GM21528 (cell line): ENCODE data around the gene MUCL3.
A peak's percentile ranks its signal among the peaks of the same experiment; 100 is the strongest.
"Not testable (repeated sequence)": the region's sequence is repeated elsewhere in the genome, so short reads cannot be mapped to it uniquely, and the experiment has no call there.

ENCODE experiments used
- ATAC-seq: cut with Tn5 transposase; IDR thresholded peaks from one replicate; pipeline ENCODE4 v1.9.1; 2021; ENCODE audit warnings: mild to moderate bottlenecking, moderate library complexity; ENCODE audit not compliant: unreplicated experiment, low FRiP score

MUCL3 gene

GRCh38 chr6:30912746-30913520 is 27.8 kb upstream of the MUCL3 start:
- no peak for ATAC-seq

GRCh38 chr6:30913721-30914075 is 27.1 kb upstream of the MUCL3 start:
- no peak for ATAC-seq

GRCh38 chr6:30914076-30914853 is 26.5 kb upstream of the MUCL3 start, which contains the start of gene VARS2:
VARS2 (plus strand) TSS chr6:30914238; CDS start chr6:30914837, 599 bp downstream.
- peak; percentile 66 for ATAC-seq

GRCh38 chr6:30914854-30915590 is 25.8 kb upstream of the MUCL3 start:
- ATAC-seq, result no peak

GRCh38 chr6:30915591-30915946 is 25.2 kb upstream of the MUCL3 start:
- no peak for ATAC-seq

- ATAC-seq, result no peak
Observed at GRCh38 chr6:30917041-30917440, 23.7 kb upstream of the MUCL3 start.

- ATAC-seq, result no peak
Observed at GRCh38 chr6:30917487-30917886, 23.3 kb upstream of the MUCL3 start.

GRCh38 chr6:30918670-30919069 is 22.1 kb upstream of the MUCL3 start:
- no peak for ATAC-seq

- ATAC-seq, result no peak
Observed at GRCh38 chr6:30922447-30922852, 18.3 kb upstream of the MUCL3 start.

GRCh38 chr6:30924040-30924627 is 16.6 kb upstream of the MUCL3 start:
- ATAC-seq, result not testable (repeated sequence)

GRCh38 chr6:30926644-30927043 is 14.1 kb upstream of the MUCL3 start:
- no peak for ATAC-seq

GRCh38 chr6:30927080-30927479 is 13.7 kb upstream of the MUCL3 start:
- ATAC-seq, result not testable (repeated sequence)

- ATAC-seq, result no peak
Observed at GRCh38 chr6:30928677-30929076, 12.1 kb upstream of the MUCL3 start.

GRCh38 chr6:30930506-30930905 is 10.3 kb upstream of the MUCL3 start:
- ATAC-seq, result no peak

GRCh38 chr6:30931272-30931671 is 9.5 kb upstream of the MUCL3 start:
- ATAC-seq, result no peak

GRCh38 chr6:30931969-30932645 is 8.7 kb upstream of the MUCL3 start, which contains the start of gene SFTA2:
SFTA2 (minus strand) TSS chr6:30932170; CDS start chr6:30932096, 74 bp downstream.
- ATAC-seq, result no peak

- ATAC-seq, result no peak
Observed at GRCh38 chr6:30932665-30933365, 8.0 kb upstream of the MUCL3 start.

GRCh38 chr6:30935018-30935417 is 5.8 kb upstream of the MUCL3 start:
- ATAC-seq, result no peak

GRCh38 chr6:30937265-30937664 is 3.5 kb upstream of the MUCL3 start:
- no peak for ATAC-seq

- ATAC-seq, result no peak
Observed at GRCh38 chr6:30938730-30939129, 2.0 kb upstream of the MUCL3 start.
